HEK293T (cell line): ENCODE results near the gene C1orf174.

Source experiments
- ELF4 ChIP-seq: fragments of 450-650 bp; IDR thresholded peaks from 2 replicates; pipeline ENCODE4 v1.6.1; 2017; ENCODE audit warnings: antibody characterized with exemption
- L3MBTL2 ChIP-seq: fragments of 450-650 bp; conservative IDR thresholded peaks from 2 replicates; pipeline ENCODE4 v1.6.1; 2016; ENCODE audit warnings: mild to moderate bottlenecking
- SP1 ChIP-seq: fragments of 450-650 bp; IDR thresholded peaks from 2 replicates; pipeline ENCODE4 v1.6.1; 2017

DNA sequence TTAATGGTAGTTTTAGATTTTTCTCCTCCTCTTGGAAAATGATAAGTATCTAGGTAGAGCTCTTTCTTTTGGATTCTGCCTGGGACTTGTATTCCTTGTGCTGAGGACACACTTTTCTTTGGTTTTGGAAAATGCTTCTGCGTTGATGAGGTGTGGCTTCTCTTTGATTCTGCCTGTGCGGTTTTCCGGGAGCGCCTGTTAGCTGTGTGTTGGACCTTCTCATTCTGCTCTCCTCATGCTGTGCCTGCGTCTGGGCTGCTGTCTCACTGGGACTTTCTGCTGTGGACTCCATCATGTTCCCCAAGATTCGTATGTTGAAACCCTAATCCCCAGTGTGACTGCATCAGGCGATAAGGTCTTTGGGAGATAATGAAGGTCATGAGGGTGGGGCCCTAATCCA, 21.0 kb downstream of the C1orf174 start:
- TF ChIP-seq SP1 (no peak), L3MBTL2 (no peak), ELF4 (no peak)
